HepG2 (cell line): Measurements from ENCODE around the gene SCGB1C1. TPM values are rescaled to one million over a fixed set of nuclear protein-coding genes. Genes with fewer than 3 reads are reported as not detected.

Experiments used
- CBFB ChIP-seq: sonication (generic); formaldehyde crosslinking; IDR thresholded peaks from 2 replicates; pipeline ENCODE4 v1.4.0; 2020; ENCODE audit warnings: missing genetic modification reagents
- ELF4 ChIP-seq: sonication (generic); formaldehyde crosslinking; IDR thresholded peaks from 2 replicates; pipeline ENCODE4 v1.5.0; 2020; ENCODE audit warnings: missing genetic modification reagents, mild to moderate bottlenecking, moderate library complexity, borderline replicate concordance
- MEIS2 ChIP-seq: sonication (generic); formaldehyde crosslinking; IDR thresholded peaks from 2 replicates; pipeline ENCODE4 v1.9.0; 2021; ENCODE audit warnings: mild to moderate bottlenecking, missing genetic modification reagents
- MYC ChIP-seq: sonication (generic); formaldehyde crosslinking; IDR thresholded peaks from 2 replicates; pipeline ENCODE4 v1.9.0; 2021; ENCODE audit warnings: missing genetic modification reagents, borderline replicate concordance
- PAWR ChIP-seq: sonication (generic); formaldehyde crosslinking; IDR thresholded peaks from 2 replicates; pipeline ENCODE4 v1.4.0; 2020; ENCODE audit warnings: missing genetic modification reagents, mild to moderate bottlenecking, borderline replicate concordance
- PHF21A ChIP-seq: sonication (generic); formaldehyde crosslinking; IDR thresholded peaks from 2 replicates; pipeline ENCODE4 v1.5.0; 2020; ENCODE audit warnings: mild to moderate bottlenecking, missing genetic modification reagents
- PHF8 ChIP-seq: sonication (generic); formaldehyde crosslinking; IDR thresholded peaks from 2 replicates; pipeline ENCODE4 v1.5.0; 2020; ENCODE audit warnings: missing genetic modification reagents
- POLR2AphosphoS2 ChIP-seq: IDR thresholded peaks from 2 replicates; pipeline ENCODE4 v1.6.1; 2011; ENCODE audit warnings: low read depth, low read length, improper control_type of control experiment
- SRY ChIP-seq: sonication (generic); formaldehyde crosslinking; IDR thresholded peaks from 2 replicates; pipeline ENCODE4 v1.8.0; 2022; ENCODE audit warnings: mild to moderate bottlenecking, missing genetic modification reagents
- TAF1 ChIP-seq: sonication (generic); formaldehyde crosslinking; IDR thresholded peaks from 2 replicates; pipeline ENCODE4 v1.4.0; 2020; ENCODE audit warnings: missing genetic modification reagents
- UBTF ChIP-seq: sonication (generic); formaldehyde crosslinking; IDR thresholded peaks from 2 replicates; pipeline ENCODE4 v1.4.0; 2020; ENCODE audit warnings: mild to moderate bottlenecking, missing genetic modification reagents
- ZNF142 ChIP-seq: sonication (generic); formaldehyde crosslinking; IDR thresholded peaks from 2 replicates; pipeline ENCODE4 v1.4.0; 2020; ENCODE audit warnings: missing genetic modification reagents
- ZNF572 ChIP-seq: sonication (generic); formaldehyde crosslinking; IDR thresholded peaks from 2 replicates; pipeline ENCODE4 v1.5.1; 2020; ENCODE audit warnings: mild to moderate bottlenecking, missing genetic modification reagents
- ZNF646 ChIP-seq: sonication (generic); formaldehyde crosslinking; IDR thresholded peaks from 2 replicates; pipeline ENCODE4 v1.9.0; 2021; ENCODE audit warnings: mild to moderate bottlenecking, missing genetic modification reagents
- polyA plus RNA-seq, 8 experiments: library from polyadenylated mRNA; depleted of rRNA in 3 of 8; stranded (reverse) in 7 of 8; unstranded in 1 of 8; fragments of >200 nt; fragmentation: Illumina TruSeq in 4 of 8; extraction: Trizol in 4 of 8; gene quantifications; 2 replicates each; pipeline versions ENCODE4 v1.2.1 to v1.2.3, GENCODE V29; 2011 to 2016; ENCODE audit warnings: low read depth in 4 of 8, missing spikeins in 1 of 8, mixed read lengths in 1 of 8; ENCODE audit not compliant: insufficient read depth in 1 of 8
- total RNA-seq, 5 experiments: library from RNA; depleted of rRNA; stranded (reverse); fragments of >200 nt; fragmentation: Illumina TruSeq; extraction: Trizol; gene quantifications; 2 replicates each; pipeline ENCODE4 v1.2.3, GENCODE V29; 2016; ENCODE audit warnings: low read depth in 1 of 5

The SCGB1C1 gene
- total and polyA plus RNA-seq, 2 of the 13 experiments (the other 11 are each of a cell fraction or from before 2014, with no cell fraction given), result not detected

GRCh38 chr11:235997-236773 is 43.3 kb downstream of the SCGB1C1 start, which contains the start of gene SIRT3 (continued):
- TF ChIP-seq ZNF646 (CRISPR knock-in tag) (0 out of 2 replicates have a peak, but pooled peaks have one; percentile 39), ZNF572 (CRISPR knock-in tag) (0 out of 2 replicates have a peak, but pooled peaks have one; percentile 49), SRY (no peak), PHF21A (0 out of 2 replicates have a peak, but pooled peaks have one; percentile 5), ZNF142 (CRISPR knock-in tag) (0 out of 2 replicates have a peak, but pooled peaks have one; percentile 28), ELF4 (CRISPR knock-in tag) (no peak), POLR2AphosphoS2 (no peak), CBFB (CRISPR knock-in tag) (0 out of 2 replicates have a peak, but pooled peaks have one; percentile 33), PHF8 (CRISPR knock-in tag) (peak; percentile 92), MYC (peak; percentile 60; the same call in 1 of the 2 replicates), TAF1 (CRISPR knock-in tag) (peak; percentile 87), MEIS2 (CRISPR knock-in tag) (peak; percentile 62; the same call in 1 of the 2 replicates), UBTF (CRISPR knock-in tag) (peak; percentile 89), PAWR (CRISPR knock-in tag) (0 out of 2 replicates have a peak, but pooled peaks have one; percentile 54)
